Suppressor macrophage treated with lipopolysaccharide for 4 hours (primary cell): ENCODE measurements around the gene TFCP2L1.
"Not testable (repeated sequence)": the region's sequence is repeated elsewhere in the genome, so short reads cannot be mapped to it uniquely, and the experiment has no call there.

Source experiments
- DNase-seq: peaks from one replicate; pipeline ENCODE4 v3.0.0-alpha.2; 2020

TFCP2L1 gene

GRCh38 chr2:121241466-121241865 lies 43.5 kb downstream of the TFCP2L1 start:
- DNase-seq, result no peak

DNA sequence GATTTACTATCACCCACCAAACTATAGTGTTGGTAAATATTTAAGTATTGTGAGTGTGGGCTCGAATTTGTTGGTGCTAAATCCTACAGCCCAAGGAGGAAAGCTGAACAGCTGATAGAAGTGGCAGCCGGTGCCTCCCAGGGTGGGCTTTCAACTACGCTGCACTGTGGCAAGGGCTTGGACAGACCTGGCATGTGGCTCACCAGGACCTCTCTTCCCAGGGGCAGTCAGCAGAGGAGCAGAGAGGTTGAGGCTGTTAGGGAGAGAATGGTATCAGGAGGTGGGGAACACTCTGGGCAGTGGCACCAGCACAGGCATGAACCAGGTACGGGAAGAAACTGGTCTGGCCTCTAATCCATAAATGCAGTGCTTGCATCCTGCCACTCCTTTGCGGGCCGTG lies 44.6 kb downstream of the TFCP2L1 start:
- DNase-seq, result no peak

DNA sequence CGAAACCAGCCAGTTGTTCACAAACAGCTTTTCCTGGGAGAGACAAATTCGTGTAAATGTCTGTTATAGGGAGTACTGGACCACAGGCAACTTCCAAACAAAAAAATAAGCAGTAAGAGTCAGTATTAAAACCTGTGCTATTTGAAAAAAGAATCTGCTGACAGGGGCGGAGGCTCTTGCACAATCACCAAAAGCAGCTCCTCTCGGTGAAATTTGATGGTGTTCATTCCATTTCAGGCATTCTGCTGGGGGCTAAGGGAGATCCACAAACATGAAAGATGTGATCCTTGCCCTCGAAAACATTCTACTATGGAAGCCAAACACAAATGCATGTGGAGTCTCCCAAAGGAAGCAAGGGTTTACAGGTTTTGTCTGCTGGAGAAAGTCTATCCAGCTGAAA lies 45.0 kb downstream of the TFCP2L1 start:
- DNase-seq, result no peak

GRCh38 chr2:121239471-121239870 lies 45.5 kb downstream of the TFCP2L1 start:
- DNase-seq, result no peak

GRCh38 chr2:121238828-121239227 lies 46.2 kb downstream of the TFCP2L1 start:
- no peak for DNase-seq

- DNase-seq, result no peak
These were observed 46.9 kb downstream of the TFCP2L1 start for GRCh38 chr2:121237980-121238665.

DNA sequence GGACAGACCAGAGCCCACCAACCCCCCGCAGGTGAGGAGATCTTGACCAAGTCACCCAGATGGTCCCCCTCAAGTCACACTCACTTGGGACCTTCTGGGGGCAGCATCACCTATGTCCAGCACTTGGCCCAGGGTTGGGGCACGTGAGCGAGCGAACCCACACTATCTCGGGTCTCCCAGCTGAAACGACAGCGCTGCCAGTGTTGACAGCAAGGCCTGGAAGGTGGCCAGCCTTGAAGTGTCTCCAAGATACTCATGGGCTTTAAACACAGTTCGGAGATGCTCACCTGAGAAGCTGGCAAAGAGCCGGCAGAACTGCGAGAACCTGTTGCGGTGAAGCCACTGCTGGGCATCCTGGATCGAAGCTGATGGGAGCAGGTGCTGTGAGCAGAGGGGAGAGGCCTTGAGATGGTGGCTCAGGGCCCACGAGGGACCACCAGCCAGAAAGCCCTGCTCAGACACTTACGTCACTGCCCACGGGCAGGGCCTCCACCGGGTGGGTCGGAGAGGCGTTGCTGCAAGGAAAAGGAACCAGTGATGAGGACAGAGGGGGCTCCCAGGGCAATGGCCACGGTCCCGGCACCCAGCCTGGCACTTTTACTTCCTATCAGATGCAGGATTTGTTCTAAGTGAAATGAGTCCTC lies 47.5 kb downstream of the TFCP2L1 start:
- DNase-seq, result no peak

DNA sequence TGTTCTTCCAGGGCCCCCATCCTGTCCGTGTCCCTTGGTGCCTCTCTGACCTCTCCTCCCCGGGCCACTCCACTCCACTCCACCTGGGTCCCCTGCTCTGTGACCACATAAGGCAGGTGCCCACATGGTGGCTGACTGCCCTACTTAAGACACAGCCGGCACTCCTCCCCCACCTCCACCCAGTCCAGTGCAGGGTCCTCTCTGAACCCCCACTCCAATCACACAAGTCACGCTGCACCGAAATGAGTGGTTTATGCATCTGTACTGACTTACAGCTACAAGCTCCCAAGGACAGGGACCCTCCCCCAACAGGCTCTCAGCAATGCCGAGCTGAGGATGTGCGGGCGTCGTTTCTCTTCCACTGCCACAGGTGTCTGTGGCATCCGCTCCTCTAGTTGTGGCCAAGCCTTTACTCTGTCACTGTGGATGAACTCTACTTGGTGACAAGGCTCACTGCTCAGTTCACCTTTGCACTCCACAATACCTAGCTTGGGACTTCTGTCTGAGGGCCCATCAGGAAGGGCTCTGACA lies 48.3 kb downstream of the TFCP2L1 start:
- no peak for DNase-seq

DNA sequence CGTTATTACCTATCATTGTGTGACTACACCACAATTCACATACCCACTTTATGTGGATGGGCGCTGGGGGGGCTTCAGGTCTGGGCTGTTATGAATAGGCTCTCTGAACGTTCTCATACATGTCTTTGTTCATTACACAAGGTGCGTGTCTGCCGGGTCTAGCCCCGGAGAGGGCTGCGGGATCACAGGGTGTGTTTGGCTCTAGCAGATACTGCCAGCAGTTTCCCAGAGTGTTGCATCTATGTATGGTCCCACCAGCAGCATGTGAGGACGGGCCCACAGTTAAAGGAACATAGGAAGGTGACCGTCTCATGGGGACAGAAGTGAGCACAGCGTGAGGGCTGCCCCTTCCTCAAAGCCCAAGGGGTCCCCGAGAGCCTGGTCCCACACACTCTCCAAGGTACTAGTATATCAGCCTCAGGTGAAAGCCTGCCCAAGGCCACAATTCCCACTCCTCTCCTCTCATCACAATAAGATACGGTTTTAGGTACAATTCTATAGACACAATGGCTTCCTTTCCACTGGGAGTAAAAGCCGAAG lies 48.8 kb downstream of the TFCP2L1 start:
- DNase-seq, result no peak

DNA sequence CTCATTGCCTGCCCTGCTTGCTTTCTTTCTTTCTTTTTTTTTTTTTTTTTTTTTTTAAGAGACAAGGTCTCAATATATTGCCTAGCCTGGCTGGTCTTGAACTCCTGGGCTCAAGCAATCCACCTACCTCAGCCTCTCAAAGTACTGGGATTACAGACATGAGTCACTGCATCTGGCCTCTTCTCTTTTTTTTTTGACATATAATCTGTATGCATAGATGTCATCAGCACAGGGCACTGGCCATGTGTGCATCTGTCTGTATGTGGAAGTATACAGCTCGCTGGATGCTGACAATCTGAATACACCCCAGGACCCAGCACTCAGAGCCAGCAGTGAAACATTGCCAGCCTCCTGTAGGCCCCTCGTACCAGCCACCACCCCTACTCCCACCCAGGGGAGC lies 49.5 kb downstream of the TFCP2L1 start:
- no peak for DNase-seq

DNA sequence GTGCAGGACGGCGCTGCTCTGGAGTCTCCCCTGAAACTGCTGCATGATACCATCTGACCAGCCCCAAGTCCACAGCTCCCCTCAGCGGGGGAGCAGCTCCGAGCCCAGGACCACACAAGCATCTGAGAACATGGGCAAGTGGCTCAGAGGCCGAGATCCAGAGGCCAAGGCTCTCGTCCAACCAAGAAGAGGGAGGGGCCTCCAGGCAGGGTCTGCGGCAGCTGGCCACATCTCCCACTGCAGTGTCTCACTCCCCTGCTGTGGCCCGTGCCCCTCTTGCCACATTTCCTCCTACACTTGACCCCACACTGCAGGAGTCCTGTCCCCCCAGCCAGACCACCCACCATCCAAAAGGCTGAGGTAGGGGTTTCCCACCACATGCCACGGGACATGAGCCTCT lies 50.2 kb downstream of the TFCP2L1 start:
- DNase-seq, result no peak

- no peak for DNase-seq
These were observed 50.9 kb downstream of the TFCP2L1 start for GRCh38 chr2:121234144-121234543.

DNA sequence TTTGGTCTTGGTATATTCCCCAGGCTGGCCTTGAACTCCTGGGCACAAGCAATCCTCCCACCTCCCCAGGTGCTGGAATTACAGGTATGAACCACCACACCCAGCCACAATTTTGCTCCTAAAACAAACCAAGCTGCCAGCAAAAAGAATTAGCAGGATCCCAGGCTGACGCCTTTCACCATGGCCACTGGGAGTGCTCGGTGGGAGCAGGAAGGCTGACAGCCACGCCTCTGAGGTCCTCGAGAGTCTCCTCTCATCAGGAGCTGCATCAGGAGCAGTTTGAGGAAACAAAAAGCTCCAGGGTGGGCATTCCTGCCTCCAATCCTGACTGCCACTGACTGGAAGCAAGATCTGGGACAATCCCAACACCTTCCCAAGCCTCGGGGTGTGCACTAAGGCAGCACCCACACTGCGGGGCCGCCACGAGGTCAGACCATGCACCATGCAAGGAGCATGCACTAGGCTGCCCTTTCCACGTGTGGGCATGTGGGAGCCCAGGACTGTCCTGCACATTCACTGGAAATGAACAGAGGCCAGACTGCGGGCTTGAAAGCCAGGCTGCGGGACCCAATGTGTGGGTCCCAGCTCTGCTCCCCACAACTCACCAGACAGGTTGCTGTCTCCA lies 51.4 kb downstream of the TFCP2L1 start:
- DNase-seq, result no peak

GRCh38 chr2:121232626-121233265 lies 52.3 kb downstream of the TFCP2L1 start:
- DNase-seq, result peak; percentile 8

GRCh38 chr2:121231385-121232000 lies 53.5 kb downstream of the TFCP2L1 start:
- no peak for DNase-seq

- no peak for DNase-seq
These were observed 56.5 kb downstream of the TFCP2L1 start for GRCh38 chr2:121228521-121228920.

GRCh38 chr2:121227381-121228144 lies 57.4 kb downstream of the TFCP2L1 start:
- DNase-seq, result not testable (repeated sequence)

DNA sequence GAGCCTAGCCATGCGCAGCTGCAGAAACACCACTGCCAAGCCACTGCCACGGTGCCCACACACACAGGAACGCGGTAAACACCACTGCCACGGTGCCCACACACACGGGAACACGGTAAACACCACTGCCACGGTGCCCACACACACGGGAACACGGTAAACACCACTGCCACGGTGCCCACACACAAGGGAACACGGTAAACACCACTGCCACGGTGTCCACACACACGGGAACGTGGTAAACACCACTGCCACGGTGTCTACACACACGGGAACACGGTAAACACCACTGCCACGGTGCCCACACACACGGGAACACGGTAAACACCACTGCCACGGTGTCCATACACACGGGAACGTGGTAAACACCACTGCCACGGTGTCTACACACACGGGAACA lies 59.3 kb downstream of the TFCP2L1 start:
- DNase-seq, result not testable (repeated sequence)

DNA sequence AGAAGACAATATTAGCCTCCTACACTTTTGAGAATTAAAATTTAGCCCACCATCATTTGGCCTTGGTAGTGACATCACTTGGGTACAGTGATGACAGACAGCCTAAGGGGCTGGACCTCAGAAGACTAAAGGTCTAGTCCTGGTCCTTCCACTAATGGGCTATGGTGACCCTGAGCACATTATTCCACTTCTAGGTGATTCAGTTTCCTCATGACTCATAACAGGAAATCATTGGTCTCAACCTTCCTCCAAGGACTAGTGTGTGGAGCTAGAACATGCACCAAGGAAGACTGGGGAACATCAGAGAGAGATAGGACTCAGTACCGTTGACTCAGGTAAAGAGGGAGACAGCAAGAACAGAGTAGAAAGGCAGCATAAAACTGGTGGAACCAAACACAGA lies 64.0 kb downstream of the TFCP2L1 start:
- no peak for DNase-seq

DNA sequence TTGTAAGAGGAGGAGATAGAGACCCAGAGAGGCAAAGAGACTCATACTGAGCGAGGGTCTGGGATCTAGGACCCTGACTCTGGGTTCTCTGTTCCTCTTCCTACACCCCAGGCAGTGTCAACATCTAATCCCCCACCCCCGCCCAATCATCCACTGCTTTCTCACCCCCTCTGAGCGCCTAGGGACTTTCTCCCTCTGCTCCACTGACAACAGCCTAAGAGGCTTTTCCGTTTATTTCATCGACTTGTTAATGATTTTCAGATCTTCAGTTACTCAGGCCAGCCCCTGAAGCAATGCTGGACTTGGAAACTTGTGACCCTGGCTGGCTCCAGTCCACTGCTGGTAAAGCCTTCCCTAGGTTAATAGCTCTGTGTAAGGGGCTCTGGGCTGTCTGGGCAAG lies 65.1 kb downstream of the TFCP2L1 start:
- no peak for DNase-seq

- no peak for DNase-seq
These were observed 66.5 kb downstream of the TFCP2L1 start for GRCh38 chr2:121218386-121218938.

DNA sequence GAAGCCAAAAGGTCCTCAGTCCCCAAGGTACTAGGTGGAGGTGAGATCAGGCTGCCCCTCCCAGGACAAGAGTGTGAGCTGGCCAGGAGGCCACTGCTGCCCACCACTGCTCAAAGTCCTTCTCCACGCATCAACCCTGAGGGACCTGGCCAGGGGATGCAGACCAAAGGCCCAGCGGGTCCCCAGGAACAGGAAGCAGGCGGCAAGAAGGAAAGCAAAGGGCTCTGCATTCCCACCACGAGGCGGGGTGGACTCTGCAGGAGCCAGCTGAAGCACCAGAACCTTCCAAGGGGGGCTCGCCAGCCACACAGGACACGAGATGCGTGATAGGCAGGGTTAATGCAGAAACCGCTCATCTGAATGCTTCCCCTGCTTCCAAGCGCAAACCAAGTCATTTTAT lies 67.4 kb downstream of the TFCP2L1 start:
- no peak for DNase-seq
